Coronary artery (tissue), 2 donors: ENCODE results near the gene UBE2H.
A peak's percentile ranks its signal among the peaks of the same experiment; 100 is the strongest.

Source experiments
- DNase-seq: peaks from one replicate; pipeline ENCODE4 v3.0.0-alpha.2; 2017; ENCODE audit warnings: low spot score
- H3K27ac ChIP-seq, 2 donors: fragments of 200-600 bp; sonication (generic); one replicate each; pipeline ENCODE4 v1.5.1; 2016 to 2019
- H3K4me3 ChIP-seq: fragments of 200-600 bp; sonication (generic); 2 replicates; pipeline ENCODE4 v1.5.1; 2016; ENCODE audit warnings: mild to moderate bottlenecking, moderate library complexity
- TF ChIP-seq, protein P1 (sequence below): fragments of 200-600 bp; sonication (generic); IDR thresholded peaks from one replicate; pipeline ENCODE4 v1.5.1; 2019; ENCODE audit warnings: antibody characterized with exemption

The UBE2H gene

DNA sequence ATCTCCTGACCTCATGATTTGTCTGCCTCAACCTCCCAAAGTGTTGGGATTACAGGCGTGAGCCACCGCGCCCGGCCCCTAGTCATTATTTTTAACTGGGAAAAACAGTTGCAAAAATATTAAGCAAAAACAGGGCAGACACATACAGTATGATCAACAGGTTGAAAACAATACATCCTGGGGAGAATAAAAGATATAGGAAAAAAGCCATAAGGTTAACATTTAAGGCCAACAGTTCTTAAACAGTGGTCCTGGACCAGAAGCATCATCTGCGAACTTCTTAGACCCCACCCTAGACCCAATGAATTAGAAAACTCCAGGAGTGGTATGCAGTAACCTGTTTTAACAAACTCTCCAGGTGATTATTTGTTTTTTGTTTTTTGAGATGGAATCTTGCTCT, 6.5 kb downstream of the UBE2H start:
- no peak for DNase-seq

DNA sequence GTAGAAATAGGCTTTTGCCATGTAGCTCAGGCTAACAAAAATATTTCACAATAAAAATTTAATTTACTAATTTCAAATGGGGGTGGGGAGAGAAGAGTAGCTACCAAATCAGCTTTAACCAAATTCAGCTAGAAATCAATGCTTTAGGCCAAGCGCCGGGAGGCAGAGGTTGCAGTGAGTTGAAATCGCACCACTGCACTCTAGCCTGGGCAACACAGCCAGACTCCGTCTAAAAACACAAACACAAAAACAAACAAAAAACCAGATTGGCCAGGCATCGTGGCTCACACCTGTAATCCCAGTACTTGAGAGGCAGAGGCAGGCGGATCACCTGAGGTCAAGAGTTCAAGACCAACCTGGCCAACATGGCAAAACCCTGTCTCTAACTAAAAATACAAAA, 9.4 kb downstream of the UBE2H start:
- TF ChIP-seq, protein P1, sequence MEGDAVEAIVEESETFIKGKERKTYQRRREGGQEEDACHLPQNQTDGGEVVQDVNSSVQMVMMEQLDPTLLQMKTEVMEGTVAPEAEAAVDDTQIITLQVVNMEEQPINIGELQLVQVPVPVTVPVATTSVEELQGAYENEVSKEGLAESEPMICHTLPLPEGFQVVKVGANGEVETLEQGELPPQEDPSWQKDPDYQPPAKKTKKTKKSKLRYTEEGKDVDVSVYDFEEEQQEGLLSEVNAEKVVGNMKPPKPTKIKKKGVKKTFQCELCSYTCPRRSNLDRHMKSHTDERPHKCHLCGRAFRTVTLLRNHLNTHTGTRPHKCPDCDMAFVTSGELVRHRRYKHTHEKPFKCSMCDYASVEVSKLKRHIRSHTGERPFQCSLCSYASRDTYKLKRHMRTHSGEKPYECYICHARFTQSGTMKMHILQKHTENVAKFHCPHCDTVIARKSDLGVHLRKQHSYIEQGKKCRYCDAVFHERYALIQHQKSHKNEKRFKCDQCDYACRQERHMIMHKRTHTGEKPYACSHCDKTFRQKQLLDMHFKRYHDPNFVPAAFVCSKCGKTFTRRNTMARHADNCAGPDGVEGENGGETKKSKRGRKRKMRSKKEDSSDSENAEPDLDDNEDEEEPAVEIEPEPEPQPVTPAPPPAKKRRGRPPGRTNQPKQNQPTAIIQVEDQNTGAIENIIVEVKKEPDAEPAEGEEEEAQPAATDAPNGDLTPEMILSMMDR, result no peak
- Histone ChIP-seq H3K4me3 (no peak overlapping the region), H3K27ac (no peak overlapping the region)
- DNase-seq, result no peak

More for the DNA sequence above, 6.5 kb downstream of the UBE2H start:
- Histone ChIP-seq H3K27ac (no peak overlapping the region), H3K4me3 (no peak overlapping the region)
- TF ChIP-seq, protein P1, result no peak

DNA sequence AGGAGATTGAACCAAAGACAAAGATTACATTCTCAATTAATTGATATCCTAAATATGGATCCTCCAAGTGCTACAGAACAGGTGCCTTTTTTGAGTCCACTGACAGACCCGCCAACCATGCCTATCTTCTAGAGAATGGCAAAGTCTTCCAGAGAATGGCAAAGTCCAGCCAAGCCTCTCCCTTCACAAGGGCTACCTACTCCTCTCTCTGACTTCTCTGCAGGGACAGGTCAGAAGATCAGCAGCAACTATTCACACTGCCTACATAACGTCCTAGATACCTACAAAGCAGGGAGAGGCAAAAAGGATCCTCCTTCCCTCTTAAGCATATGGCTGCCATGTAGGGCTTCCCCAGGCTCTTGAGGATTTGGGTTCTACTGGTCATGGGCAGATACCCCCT, 12.4 kb downstream of the UBE2H start:
- TF ChIP-seq, protein P1, result no peak
- H3K27ac ChIP-seq, result no peak overlapping the region
- no peak for DNase-seq
- no peak overlapping the region for H3K4me3 ChIP-seq

DNA sequence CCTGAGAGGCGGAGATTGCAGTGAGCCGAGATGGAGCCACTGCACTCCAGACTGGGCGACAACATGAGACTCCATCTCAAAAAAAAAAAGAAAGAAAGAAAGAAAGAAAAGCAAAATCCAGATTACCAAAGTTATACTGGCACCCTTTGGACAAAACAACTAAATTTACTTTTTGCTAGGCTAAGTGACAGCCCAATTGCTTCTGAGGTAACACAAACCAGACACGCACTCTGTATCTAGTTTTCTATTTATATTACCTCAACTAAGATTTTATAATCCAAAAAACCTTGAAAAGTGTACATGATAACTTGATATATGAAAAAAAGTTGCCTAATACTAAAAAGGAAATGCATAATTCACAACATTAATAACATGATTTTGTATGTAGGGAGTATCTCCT, 12.9 kb downstream of the UBE2H start:
- no peak for DNase-seq
- no peak overlapping the region for H3K4me3 ChIP-seq
- no peak overlapping the region for H3K27ac ChIP-seq
- TF ChIP-seq, protein P1, result no peak

GRCh38 chr7:129933627-129934026, 19.1 kb downstream of the UBE2H start:
- DNase-seq, result no peak
- TF ChIP-seq, protein P1, result no peak

DNA sequence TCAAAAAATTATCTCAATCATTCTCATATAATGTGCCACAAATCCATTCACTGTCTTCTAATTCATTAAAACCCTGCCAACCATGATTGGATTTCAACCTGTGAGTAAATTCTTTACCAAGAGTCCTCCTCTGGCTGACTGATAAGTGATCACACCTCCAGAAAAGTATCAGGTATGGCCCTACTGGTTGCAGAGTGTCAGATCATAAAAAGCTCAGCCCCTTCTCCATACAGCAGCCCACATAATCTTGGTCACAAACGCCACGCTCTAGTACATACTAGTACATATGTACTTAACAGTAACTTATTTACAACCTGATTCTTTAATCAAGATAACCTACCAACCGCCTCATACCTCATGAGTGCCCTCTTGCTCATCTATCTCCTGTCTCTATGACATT, 26.1 kb downstream of the UBE2H start:
- DNase-seq, result no peak
- Histone ChIP-seq H3K27ac (no peak overlapping the region), H3K4me3 (no peak overlapping the region)
- TF ChIP-seq, protein P1, result no peak

More at GRCh38 chr7:129933627-129934026, 19.1 kb downstream of the UBE2H start:
- no peak overlapping the region for H3K27ac ChIP-seq
- H3K4me3 ChIP-seq, result no peak overlapping the region

DNA sequence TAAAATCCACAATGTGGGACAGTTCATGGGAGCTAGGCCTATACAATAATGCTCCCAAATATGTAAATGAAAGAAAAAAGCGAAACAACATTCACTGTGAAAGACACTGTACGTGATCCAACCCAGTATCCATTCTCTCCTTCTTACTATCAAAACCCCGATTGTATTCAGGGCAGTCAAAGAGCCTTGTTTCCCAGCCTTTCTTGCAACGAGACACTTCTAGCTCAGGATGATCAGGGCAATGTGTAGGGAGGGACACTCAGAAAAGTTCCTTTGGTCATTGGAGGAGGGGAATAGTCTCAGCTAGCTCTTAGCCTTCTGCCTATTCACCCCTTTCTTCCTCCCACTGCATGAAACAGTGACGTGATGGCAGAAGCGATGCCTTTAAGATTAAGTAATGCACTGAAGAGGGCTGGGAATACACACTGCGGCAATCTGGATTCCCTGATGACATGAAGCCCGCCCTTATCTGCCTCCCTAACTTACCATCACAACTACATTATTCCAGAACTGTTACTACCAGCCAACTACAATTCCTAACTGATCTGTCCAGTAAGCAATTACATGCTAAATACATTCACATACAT, 27.3 kb downstream of the UBE2H start:
- Histone ChIP-seq H3K27ac (peak overlapping the region in 1 of 2 donors; percentile 72), H3K4me3 (peak overlapping the region; percentile 54)
- DNase-seq, result no peak
- TF ChIP-seq, protein P1, result no peak
